ENCODE data around the gene WDR93.

Gene WDR93

DNA sequence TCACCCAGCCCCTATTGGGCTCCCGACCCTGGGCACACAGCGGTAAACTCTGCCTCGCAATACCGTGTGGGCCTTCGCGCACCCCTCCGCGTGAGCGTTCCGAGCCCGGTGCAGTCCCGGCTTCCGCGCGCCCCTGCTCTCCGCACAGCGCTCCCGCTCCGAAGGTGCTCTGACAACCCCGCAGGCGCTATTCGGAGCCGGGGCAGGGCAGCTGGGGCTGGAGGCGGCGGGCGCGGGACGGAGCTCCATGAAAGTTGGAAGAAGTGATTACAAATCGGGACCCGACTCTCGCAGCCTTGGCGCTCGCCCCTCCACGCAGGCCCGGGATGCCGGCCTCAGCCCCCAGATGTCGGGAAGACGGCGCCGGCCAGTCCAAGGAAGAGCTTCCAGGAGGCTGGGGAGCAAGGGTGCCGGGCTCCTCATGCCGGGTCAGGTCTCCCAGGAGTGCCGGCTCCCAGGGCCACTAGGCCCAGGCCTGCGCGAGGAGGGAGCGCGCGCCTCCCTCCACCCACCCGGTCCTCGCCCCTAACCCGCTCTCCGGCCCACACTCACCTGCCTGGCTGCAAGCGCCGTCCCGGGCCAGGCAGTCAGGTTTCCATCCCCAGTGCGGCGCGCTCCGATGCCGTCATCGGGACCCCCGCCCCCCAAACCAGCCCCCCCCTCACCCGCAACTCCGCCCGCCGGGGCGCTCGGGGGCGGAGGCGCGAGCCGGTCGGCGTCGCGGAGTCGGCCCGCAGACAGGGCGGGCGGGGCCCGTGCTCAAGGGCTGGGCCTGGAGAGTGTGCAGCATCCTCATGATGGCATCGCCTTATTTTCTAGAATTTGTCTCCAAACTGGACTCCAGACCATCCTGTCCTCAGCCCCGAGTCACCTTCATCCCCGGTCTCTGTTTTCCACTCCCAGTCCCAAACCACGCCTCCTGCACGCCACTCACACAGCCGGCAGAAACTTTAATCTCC is 35.5 kb upstream of the WDR93 start, which contains the start of gene KIF7 (continued):
- TF ChIP-seq ZNF274 (IDR thresholded peaks at IDR 0.05; ENCODE audit: low read length) (no peak), ZNF274 (tag by site-specific recombination; IDR thresholded peaks at IDR 0.05; ENCODE audit: borderline replicate concordance) (no peak), SP3 (tag by site-specific recombination; IDR thresholded peaks at IDR 0.05) (peak; percentile 60), KLF10 (tag by site-specific recombination; IDR thresholded peaks at IDR 0.05) (no peak), OVOL3 (tag by site-specific recombination; IDR thresholded peaks at IDR 0.05) (no peak), ZSCAN5A (tag by site-specific recombination; IDR thresholded peaks at IDR 0.05) (no peak), ZBTB7A (tag by site-specific recombination; IDR thresholded peaks at IDR 0.05; ENCODE audit: low read depth) (peak; percentile 70; the same call in 1 of the 2 replicates), OSR2 (tag by site-specific recombination; IDR thresholded peaks at IDR 0.05) (no peak), ZNF549 (tag by site-specific recombination; IDR thresholded peaks at IDR 0.05) (no peak), CTCF (tag by site-specific recombination; IDR thresholded peaks at IDR 0.05) (peak; percentile 20; the same call in 1 of the 2 replicates), ZNF48 (tag by site-specific recombination; IDR thresholded peaks at IDR 0.05) (no peak), ZBTB26 (tag by site-specific recombination; optimal IDR thresholded peaks at IDR 0.05) (peak; percentile 95), ZNF548 (tag by site-specific recombination; IDR thresholded peaks at IDR 0.05) (no peak), ZEB2 (tag by site-specific recombination; IDR thresholded peaks at IDR 0.05) (peak; percentile 54; the same call in 1 of the 2 replicates), ZNF169 (tag by site-specific recombination; IDR thresholded peaks at IDR 0.05) (no peak), ZNF174 (tag by site-specific recombination; IDR thresholded peaks at IDR 0.05) (no peak), GLI2 (tag by site-specific recombination; IDR thresholded peaks at IDR 0.05; ENCODE audit: borderline replicate concordance, low read depth) (no peak), ZBTB44 (tag by site-specific recombination; IDR thresholded peaks at IDR 0.05) (no peak), FEZF1 (tag by site-specific recombination; IDR thresholded peaks at IDR 0.05) (no peak), ZNF112 (tag by site-specific recombination; IDR thresholded peaks at IDR 0.05) (no peak), ZNF596 (tag by site-specific recombination; IDR thresholded peaks at IDR 0.05) (no peak), ZNF175 (tag by site-specific recombination; IDR thresholded peaks at IDR 0.05) (no peak), BCL11A (tag by site-specific recombination; IDR thresholded peaks at IDR 0.05; ENCODE audit: low read depth) (no peak)
- TF ChIP-seq, protein P1, sequence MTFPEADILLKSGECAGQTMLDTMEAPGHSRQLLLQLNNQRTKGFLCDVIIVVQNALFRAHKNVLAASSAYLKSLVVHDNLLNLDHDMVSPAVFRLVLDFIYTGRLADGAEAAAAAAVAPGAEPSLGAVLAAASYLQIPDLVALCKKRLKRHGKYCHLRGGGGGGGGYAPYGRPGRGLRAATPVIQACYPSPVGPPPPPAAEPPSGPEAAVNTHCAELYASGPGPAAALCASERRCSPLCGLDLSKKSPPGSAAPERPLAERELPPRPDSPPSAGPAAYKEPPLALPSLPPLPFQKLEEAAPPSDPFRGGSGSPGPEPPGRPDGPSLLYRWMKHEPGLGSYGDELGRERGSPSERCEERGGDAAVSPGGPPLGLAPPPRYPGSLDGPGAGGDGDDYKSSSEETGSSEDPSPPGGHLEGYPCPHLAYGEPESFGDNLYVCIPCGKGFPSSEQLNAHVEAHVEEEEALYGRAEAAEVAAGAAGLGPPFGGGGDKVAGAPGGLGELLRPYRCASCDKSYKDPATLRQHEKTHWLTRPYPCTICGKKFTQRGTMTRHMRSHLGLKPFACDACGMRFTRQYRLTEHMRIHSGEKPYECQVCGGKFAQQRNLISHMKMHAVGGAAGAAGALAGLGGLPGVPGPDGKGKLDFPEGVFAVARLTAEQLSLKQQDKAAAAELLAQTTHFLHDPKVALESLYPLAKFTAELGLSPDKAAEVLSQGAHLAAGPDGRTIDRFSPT (tag by site-specific recombination; IDR thresholded peaks at IDR 0.05): no peak
- TF ChIP-seq, protein P2, sequence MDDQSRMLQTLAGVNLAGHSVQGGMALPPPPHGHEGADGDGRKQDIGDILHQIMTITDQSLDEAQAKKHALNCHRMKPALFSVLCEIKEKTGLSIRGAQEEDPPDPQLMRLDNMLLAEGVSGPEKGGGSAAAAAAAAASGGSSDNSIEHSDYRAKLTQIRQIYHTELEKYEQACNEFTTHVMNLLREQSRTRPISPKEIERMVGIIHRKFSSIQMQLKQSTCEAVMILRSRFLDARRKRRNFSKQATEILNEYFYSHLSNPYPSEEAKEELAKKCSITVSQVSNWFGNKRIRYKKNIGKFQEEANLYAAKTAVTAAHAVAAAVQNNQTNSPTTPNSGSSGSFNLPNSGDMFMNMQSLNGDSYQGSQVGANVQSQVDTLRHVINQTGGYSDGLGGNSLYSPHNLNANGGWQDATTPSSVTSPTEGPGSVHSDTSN (CRISPR knock-in tag; IDR thresholded peaks at IDR 0.05): 0 out of 2 replicates have a peak, but pooled peaks have one; percentile 37
- TF ChIP-seq, protein P3, sequence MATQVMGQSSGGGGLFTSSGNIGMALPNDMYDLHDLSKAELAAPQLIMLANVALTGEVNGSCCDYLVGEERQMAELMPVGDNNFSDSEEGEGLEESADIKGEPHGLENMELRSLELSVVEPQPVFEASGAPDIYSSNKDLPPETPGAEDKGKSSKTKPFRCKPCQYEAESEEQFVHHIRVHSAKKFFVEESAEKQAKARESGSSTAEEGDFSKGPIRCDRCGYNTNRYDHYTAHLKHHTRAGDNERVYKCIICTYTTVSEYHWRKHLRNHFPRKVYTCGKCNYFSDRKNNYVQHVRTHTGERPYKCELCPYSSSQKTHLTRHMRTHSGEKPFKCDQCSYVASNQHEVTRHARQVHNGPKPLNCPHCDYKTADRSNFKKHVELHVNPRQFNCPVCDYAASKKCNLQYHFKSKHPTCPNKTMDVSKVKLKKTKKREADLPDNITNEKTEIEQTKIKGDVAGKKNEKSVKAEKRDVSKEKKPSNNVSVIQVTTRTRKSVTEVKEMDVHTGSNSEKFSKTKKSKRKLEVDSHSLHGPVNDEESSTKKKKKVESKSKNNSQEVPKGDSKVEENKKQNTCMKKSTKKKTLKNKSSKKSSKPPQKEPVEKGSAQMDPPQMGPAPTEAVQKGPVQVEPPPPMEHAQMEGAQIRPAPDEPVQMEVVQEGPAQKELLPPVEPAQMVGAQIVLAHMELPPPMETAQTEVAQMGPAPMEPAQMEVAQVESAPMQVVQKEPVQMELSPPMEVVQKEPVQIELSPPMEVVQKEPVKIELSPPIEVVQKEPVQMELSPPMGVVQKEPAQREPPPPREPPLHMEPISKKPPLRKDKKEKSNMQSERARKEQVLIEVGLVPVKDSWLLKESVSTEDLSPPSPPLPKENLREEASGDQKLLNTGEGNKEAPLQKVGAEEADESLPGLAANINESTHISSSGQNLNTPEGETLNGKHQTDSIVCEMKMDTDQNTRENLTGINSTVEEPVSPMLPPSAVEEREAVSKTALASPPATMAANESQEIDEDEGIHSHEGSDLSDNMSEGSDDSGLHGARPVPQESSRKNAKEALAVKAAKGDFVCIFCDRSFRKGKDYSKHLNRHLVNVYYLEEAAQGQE (tag by site-specific recombination; IDR thresholded peaks at IDR 0.05): no peak
